Ectodermal cell (in vitro differentiated cells): Measurements from ENCODE around the gene GLRX2.

Source experiments
- H3K27ac ChIP-seq: 2 replicates; pipeline ENCODE4 v1.7.0; 2013; ENCODE audit warnings: mild to moderate bottlenecking, low read depth, low read length; ENCODE audit not compliant: insufficient read depth, poor library complexity, severe bottlenecking
- H3K27me3 ChIP-seq: 2 replicates; pipeline ENCODE4 v1.7.0; 2013; ENCODE audit warnings: mild to moderate bottlenecking, low read length; ENCODE audit not compliant: insufficient read depth, control insufficient read depth, poor library complexity, severe bottlenecking
- H3K36me3 ChIP-seq: one replicate; pipeline ENCODE4 v1.7.0; 2013; ENCODE audit warnings: low read length; ENCODE audit not compliant: control insufficient read depth, insufficient read depth
- H3K4me1 ChIP-seq: one replicate; pipeline ENCODE4 v1.7.0; 2013; ENCODE audit warnings: low read length; ENCODE audit not compliant: control insufficient read depth, insufficient read depth
- H3K4me3 ChIP-seq: 2 replicates; pipeline ENCODE4 v1.7.0; 2013; ENCODE audit warnings: low read depth, low read length, control low read depth; ENCODE audit not compliant: insufficient read depth
- H3K9me3 ChIP-seq: 2 replicates; pipeline ENCODE4 v1.7.0; 2013; ENCODE audit warnings: mild to moderate bottlenecking, low read length, moderate library complexity; ENCODE audit not compliant: control insufficient read depth
- WGBS, 2 experiments: methylation state at CpG; one replicate each; pipeline ENCODE4 v1.1.7; 2013; ENCODE audit warnings: missing lambda C conversion rate in 2 of 2; 5-methylcytosine and 5-hydroxymethylcytosine counted together

Gene GLRX2

GRCh38 chr1:193090865-193091264, 14.3 kb downstream of the GLRX2 start:
- no peaks in the 10 kb centered on the region for H3K9me3 ChIP-seq
- WGBS, 2 experiments = 100% methylated on average over 1 of the region's 1 CpG; no CpG with 5 or more reads in 1 of the 2 experiments
- no peaks in the 10 kb centered on the region for H3K4me1 ChIP-seq
- no peak overlapping the region for H3K4me3 ChIP-seq
- H3K36me3 ChIP-seq = no peaks in the 10 kb centered on the region
- H3K27me3 ChIP-seq = no peaks in the 10 kb centered on the region
- H3K27ac ChIP-seq = no peak overlapping the region

GRCh38 chr1:193087893-193088292, 17.3 kb downstream of the GLRX2 start:
- Histone ChIP-seq H3K4me1 (no peaks in the 10 kb centered on the region), H3K27ac (no peak overlapping the region), H3K36me3 (peaks cover 18% of the 10 kb centered on the region), H3K4me3 (no peak overlapping the region), H3K9me3 (no peaks in the 10 kb centered on the region), H3K27me3 (no peaks in the 10 kb centered on the region)
- 66 to 87% methylated on average over 3 of the region's 3 CpGs for WGBS, 2 experiments

GRCh38 chr1:193086342-193086741, 18.9 kb downstream of the GLRX2 start:
- Histone ChIP-seq H3K9me3 (no peaks in the 10 kb centered on the region), H3K27ac (no peak overlapping the region), H3K36me3 (peaks cover 20% of the 10 kb centered on the region), H3K4me1 (no peaks in the 10 kb centered on the region), H3K27me3 (no peaks in the 10 kb centered on the region), H3K4me3 (no peak overlapping the region)
- 100% methylated on average over 1 of the region's 3 CpGs for WGBS, 2 experiments

DNA sequence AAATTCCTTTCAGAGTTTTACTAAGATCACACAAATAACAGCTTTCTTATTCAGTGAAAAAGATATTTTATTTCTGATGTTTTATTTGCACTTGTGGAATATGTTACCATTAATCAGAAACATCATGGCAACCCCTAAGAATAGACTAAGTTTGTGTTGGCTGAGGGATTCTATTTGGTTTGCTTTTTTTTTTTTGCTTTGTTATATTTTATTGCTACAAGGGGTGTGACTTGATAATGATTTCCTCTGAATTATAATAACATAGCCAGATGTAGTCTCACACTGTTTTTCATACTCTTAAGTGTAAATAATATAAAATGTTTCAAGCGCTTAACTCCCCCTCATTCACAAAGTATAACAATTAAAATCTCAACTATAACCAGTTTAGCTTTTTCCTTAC, 20.0 kb downstream of the GLRX2 start:
- Histone ChIP-seq H3K27me3 (no peaks in the 10 kb centered on the region), H3K9me3 (no peaks in the 10 kb centered on the region), H3K27ac (no peak overlapping the region), H3K4me1 (no peaks in the 10 kb centered on the region), H3K36me3 (peaks cover 26% of the 10 kb centered on the region), H3K4me3 (no peak overlapping the region)
- WGBS, 2 experiments = no CpG with 5 or more reads among the region's 1 CpG

GRCh38 chr1:193083365-193084088, 21.7 kb downstream of the GLRX2 start:
- Histone ChIP-seq H3K27me3 (no peaks in the 10 kb centered on the region), H3K36me3 (peaks cover 35% of the 10 kb centered on the region), H3K4me1 (no peaks in the 10 kb centered on the region), H3K4me3 (no peak overlapping the region), H3K27ac (no peak overlapping the region), H3K9me3 (no peaks in the 10 kb centered on the region)
- 88 to 89% methylated on average over 4 to 6 of the region's 6 CpGs for WGBS, 2 experiments

DNA sequence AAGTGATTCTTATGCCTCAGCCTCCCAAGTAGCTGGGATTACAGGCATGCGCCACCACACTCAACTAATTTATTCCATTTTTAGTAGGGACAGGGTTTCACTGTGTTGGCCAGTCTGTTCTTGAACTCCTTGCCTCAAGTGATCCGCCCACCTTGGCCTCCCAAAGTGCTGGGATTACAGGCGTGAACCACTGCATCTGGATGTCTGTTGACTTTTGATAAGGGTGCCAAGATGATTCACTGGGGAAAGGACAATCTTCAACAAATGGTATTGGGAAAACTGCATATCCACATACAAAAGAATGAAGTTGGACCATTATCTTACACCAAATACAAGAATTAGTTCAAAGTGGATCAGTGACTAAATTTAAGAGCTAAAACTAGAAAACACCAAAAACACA, 26.0 kb downstream of the GLRX2 start:
- WGBS, 2 experiments = 87 to 93% methylated on average over 3 of the region's 3 CpGs
- H3K9me3 ChIP-seq = no peaks in the 10 kb centered on the region
- H3K4me1 ChIP-seq = no peaks in the 10 kb centered on the region
- no peak overlapping the region for H3K4me3 ChIP-seq
- H3K27me3 ChIP-seq = no peaks in the 10 kb centered on the region
- H3K36me3 ChIP-seq = peaks cover 45% of the 10 kb centered on the region
- no peak overlapping the region for H3K27ac ChIP-seq

- Histone ChIP-seq H3K4me1 (no peaks in the 10 kb centered on the region), H3K36me3 (peaks cover 36% of the 10 kb centered on the region), H3K9me3 (no peaks in the 10 kb centered on the region), H3K4me3 (no peak overlapping the region), H3K27ac (no peak overlapping the region), H3K27me3 (no peaks in the 10 kb centered on the region)
Measured at GRCh38 chr1:193077991-193078390, 27.2 kb downstream of the GLRX2 start.

GRCh38 chr1:193070942-193071341, 34.3 kb downstream of the GLRX2 start:
- Histone ChIP-seq H3K27ac (no peak overlapping the region), H3K27me3 (no peaks in the 10 kb centered on the region), H3K9me3 (no peaks in the 10 kb centered on the region), H3K4me1 (no peaks in the 10 kb centered on the region), H3K4me3 (no peak overlapping the region), H3K36me3 (no peaks in the 10 kb centered on the region)
- WGBS, 2 experiments = 63 to 67% methylated on average over 5 of the region's 5 CpGs

DNA sequence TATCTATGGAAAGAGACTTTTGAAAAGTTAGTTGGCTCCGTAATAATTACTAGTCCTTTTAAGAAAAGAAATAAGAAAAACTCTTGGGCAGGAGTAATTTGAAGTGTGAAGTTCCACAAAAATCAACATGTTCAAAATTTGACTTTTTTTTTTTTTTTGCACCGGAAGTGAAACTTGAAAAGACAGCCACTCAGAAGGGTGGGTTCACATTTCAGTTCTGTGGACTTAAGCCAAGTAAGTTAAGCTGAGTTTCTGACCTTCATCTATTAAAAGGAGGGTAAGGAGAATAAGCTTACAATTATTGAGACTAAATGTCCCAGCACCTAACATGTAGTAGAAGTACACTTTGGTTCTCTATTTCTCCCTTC, 34.8 kb downstream of the GLRX2 start:
- H3K36me3 ChIP-seq = no peaks in the 10 kb centered on the region
- no peaks in the 10 kb centered on the region for H3K27me3 ChIP-seq
- no peak overlapping the region for H3K4me3 ChIP-seq
- no peaks in the 10 kb centered on the region for H3K4me1 ChIP-seq
- 86 to 90% methylated on average over 2 of the region's 2 CpGs for WGBS, 2 experiments
- H3K9me3 ChIP-seq = no peaks in the 10 kb centered on the region
- H3K27ac ChIP-seq = no peak overlapping the region

DNA sequence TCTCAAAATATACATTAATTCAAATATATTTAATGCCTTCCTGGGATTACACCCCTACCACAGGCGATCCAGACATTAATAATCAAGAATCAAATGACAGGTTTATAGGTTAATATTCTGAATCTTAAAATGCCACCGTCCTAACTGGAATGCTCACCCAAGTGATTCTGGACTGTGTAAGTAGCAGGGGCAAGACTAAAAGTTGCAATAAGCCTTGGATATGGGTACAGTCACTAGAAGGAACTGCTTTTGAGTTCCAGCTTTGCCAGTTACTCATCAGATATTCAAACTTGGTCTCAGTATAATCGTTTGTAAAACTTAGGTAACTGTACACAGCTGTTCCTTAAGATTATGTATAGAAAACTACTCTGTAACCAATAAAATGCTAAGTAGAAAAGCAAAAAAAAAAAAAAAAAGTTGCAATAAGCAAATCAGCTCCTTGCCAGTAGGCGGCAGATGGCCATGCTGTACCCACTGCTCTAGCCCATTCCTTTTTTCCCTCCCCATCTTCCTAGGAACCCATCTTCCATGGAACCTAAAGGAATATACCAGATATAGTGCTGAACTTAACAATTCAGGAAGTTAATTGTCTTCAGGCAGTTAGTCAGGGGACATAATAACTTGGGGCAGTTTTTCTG, 35.3 kb downstream of the GLRX2 start:
- 71 to 81% methylated on average over 3 to 4 of the region's 4 CpGs for WGBS, 2 experiments
- H3K27ac ChIP-seq = no peak overlapping the region

More for the DNA sequence above, 35.3 kb downstream of the GLRX2 start:
- Histone ChIP-seq H3K36me3 (no peaks in the 10 kb centered on the region), H3K9me3 (no peaks in the 10 kb centered on the region), H3K27me3 (no peaks in the 10 kb centered on the region), H3K4me3 (no peak overlapping the region), H3K4me1 (no peaks in the 10 kb centered on the region)
